Prostate gland (tissue), 2 donors: ENCODE results near the gene ST7.

Source experiments
- CTCF ChIP-seq, 4 experiments: fragments of 200-600 bp in 2 of 4; fragments of 450-650 bp in 2 of 4; sonication (generic) in 2 of 4; IDR thresholded peaks; 1 replicate in 3 of 4; 2 replicates in 1 of 4; pipeline ENCODE4 v1.5.1; 2016 to 2019; ENCODE audit warnings: antibody characterized with exemption in 4 of 4, mild to moderate bottlenecking in 2 of 4, moderate library complexity in 2 of 4
- POLR2A ChIP-seq: fragments of 450-650 bp; IDR thresholded peaks from one replicate; pipeline ENCODE4 v1.6.1; 2016; ENCODE audit warnings: antibody characterized with exemption, mild to moderate bottlenecking
- POLR2AphosphoS5 ChIP-seq: sonication (generic); formaldehyde crosslinking; IDR thresholded peaks from one replicate; pipeline ENCODE4 v1.6.1; 2017; ENCODE audit warnings: antibody characterized with exemption

DNA sequence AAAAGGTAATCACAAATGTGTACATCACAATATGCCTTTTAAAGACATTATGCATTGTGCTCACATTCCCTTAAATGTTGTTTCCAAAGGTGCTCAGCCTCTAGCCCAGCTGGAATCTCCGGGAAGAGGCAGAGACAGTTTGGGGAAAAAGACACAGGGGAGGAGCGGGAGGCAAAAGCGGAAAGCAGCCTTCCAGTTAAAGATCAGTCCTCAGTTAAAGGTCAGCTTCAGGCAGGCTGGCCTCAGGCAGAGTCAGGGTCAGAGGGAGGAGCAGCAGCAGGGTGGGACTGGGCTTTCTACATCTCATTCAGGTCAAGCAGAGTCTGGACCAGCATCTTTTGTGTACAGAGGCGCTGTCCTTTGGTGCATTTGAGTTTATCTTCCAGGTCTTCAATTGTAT is 18.6 kb downstream of the ST7 start:
- TF ChIP-seq CTCF (IDR thresholded peaks at IDR 0.05) (no peak), POLR2AphosphoS5 (no peak), POLR2A (no peak)
